ENCODE measurements around the gene ABCC6. TPM values are rescaled to one million over a fixed set of nuclear protein-coding genes. Genes with fewer than 3 reads are reported as not detected.

Gene ABCC6
- total RNA-seq, 4 donors from 2014 or later: 36.2 to 109 (median 49.6) TPM

DNA sequence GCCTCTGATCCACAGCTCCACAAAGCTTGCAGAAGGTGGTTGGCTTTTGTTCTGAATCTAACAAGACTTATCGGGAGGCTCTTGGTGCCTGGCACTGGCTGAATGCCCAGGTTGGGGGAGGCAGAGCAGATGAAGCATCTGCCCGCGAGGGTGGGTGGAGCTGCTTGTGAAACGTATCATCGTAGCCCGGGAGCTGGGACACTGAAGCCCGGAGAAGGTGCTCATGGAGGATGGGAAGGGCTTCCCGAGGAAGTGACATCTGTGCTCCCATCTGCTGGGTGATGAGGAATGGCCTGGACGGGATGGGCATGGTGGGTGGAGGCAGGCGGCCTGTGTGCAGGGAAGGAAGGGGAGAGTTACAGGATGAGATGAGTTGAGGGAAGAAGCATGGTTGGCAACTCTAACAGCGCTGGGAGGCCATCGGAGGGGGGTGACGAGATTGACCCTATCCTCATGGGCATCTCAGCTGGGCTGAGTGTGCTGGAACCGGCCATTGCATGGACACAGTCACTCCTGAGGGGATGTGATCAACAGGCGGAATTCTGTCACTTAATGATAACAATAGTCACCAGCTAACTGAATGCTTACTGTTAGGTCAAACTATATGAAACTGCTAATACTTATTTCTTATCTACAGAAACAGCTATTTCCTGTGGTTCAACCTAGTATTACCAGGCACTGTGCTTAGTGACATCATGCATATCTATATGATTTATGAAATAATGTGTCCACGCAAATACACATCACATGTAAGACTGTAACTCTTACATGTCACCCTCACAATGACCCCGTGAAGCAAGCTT, 102.7 kb downstream of the ABCC6 start:
- Histone ChIP-seq H3K9me3 (no peaks in the 10 kb centered on the region), H3K27me3 (no peaks in the 10 kb centered on the region), H3K4me1 (peaks cover 0 to 10% (median 2%) of the 10 kb centered on the region in 4 donors), H3K36me3 (peaks cover 0 to 21% (median 6%) of the 10 kb centered on the region in 4 donors), H3K4me3 (no peak overlapping the region), H3K27ac (peak overlapping the region; percentile 19 to 63 (median 54))
- DNase-seq: peak; percentile 48
- intact Hi-C loops (cut with DNase I; ENCODE audit: low total_unique reads) (loop anchor here (10.0 kb wide), 2 partner anchors 266 to 346 kb away; partner anchors contain the start of gene MYH11), in situ Hi-C loops (cut with MboI; ENCODE audit: low pct_ligation_motif_present in 1 of 4, low pct_unique_long_range_greater_than_20kb in 1 of 4, low sequenced_read_pairs in 3 of 4) (loop anchor here in 3 of 4 donors (10.0 to 25.0 kb wide), 2 partner anchors 246 to 258 kb away; partner anchors contain the start of gene MYH11 (in 1 of the 3))
- 49 to 61% methylated on average over 2 to 17 of the region's 17 CpGs for WGBS, 2 donors (ENCODE audit: low coverage in 1 of 2)
- TF ChIP-seq POLR2AphosphoS5 (IDR thresholded peaks at IDR 0.05) (peak in 1 of 3 donors; percentile 17), EP300 (IDR thresholded peaks at IDR 0.05; ENCODE audit: low read depth) (no peak)

DNA sequence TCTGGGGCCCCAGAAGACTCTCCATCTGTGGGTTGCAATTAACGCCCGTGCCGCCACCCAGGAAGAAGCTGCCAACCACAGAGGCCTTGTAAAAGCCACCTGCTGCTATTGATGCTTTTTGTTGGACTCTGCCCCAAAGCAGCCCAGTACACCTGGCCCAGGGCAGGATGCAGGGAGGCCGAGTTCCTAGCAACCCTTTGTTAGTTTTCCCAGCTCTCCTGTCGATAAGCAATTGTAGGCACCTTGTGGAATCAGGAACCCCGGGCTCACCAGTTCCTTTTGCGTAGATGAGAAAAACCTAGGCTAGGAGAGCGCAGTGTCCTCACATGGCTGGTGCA, 103.3 kb downstream of the ABCC6 start:
- intact Hi-C loops (cut with DNase I; ENCODE audit: low total_unique reads): loop anchor here (10.0 kb wide), 2 partner anchors 265 to 345 kb away; partner anchors contain the start of gene MYH11
- WGBS, 2 donors (ENCODE audit: low coverage in 1 of 2): 27% methylated on average over 6 of the region's 8 CpGs; no CpG with 5 or more reads in 1 of the 2 donors
- no peaks in the 10 kb centered on the region for H3K27me3 ChIP-seq
- H3K36me3 ChIP-seq: peaks cover 0 to 26% (median 9%) of the 10 kb centered on the region in 4 donors
- no peak overlapping the region for H3K4me3 ChIP-seq
- DNase-seq: peak; percentile 36
- no peaks in the 10 kb centered on the region for H3K9me3 ChIP-seq
- TF ChIP-seq EP300 (IDR thresholded peaks at IDR 0.05; ENCODE audit: low read depth) (no peak), POLR2AphosphoS5 (IDR thresholded peaks at IDR 0.05) (no peak), POLR2A (IDR thresholded peaks at IDR 0.05) (no peak)
- TF ChIP-seq, protein P1, sequence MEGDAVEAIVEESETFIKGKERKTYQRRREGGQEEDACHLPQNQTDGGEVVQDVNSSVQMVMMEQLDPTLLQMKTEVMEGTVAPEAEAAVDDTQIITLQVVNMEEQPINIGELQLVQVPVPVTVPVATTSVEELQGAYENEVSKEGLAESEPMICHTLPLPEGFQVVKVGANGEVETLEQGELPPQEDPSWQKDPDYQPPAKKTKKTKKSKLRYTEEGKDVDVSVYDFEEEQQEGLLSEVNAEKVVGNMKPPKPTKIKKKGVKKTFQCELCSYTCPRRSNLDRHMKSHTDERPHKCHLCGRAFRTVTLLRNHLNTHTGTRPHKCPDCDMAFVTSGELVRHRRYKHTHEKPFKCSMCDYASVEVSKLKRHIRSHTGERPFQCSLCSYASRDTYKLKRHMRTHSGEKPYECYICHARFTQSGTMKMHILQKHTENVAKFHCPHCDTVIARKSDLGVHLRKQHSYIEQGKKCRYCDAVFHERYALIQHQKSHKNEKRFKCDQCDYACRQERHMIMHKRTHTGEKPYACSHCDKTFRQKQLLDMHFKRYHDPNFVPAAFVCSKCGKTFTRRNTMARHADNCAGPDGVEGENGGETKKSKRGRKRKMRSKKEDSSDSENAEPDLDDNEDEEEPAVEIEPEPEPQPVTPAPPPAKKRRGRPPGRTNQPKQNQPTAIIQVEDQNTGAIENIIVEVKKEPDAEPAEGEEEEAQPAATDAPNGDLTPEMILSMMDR (IDR thresholded peaks at IDR 0.05): no peak
- H3K4me1 ChIP-seq: peaks cover 0 to 10% (median 2%) of the 10 kb centered on the region in 4 donors
- in situ Hi-C loops (cut with MboI; ENCODE audit: low pct_ligation_motif_present in 1 of 4, low pct_unique_long_range_greater_than_20kb in 1 of 4, low sequenced_read_pairs in 3 of 4): loop anchor here in 3 of 4 donors (10.0 to 25.0 kb wide), 2 partner anchors 245 to 258 kb away; partner anchors contain the start of gene MYH11 (in 1 of the 3)
- peak overlapping the region; percentile 19 to 63 (median 54) for H3K27ac ChIP-seq

DNA sequence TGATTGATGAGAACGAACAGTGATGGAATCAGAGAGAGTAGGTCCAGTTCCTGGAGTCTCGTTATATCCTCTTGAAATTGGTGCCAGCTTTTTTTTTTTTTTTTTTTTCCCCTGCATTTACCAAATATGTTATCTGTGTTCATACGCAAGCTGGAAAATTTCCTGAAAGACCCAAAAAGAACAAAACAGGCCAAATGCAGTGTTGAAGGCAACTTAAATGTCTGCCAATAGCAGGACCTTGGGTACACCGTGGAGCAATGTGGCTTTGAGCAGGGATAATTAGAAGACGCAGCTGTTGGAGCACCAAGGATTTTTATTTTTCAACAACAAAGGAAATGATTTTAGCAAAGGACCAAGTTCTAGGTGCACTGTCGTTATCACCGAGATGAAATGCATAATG, 105.0 kb downstream of the ABCC6 start:
- intact Hi-C loops (cut with DNase I; ENCODE audit: low total_unique reads) (no loop called here), in situ Hi-C loops (cut with MboI; ENCODE audit: low pct_ligation_motif_present in 1 of 4, low pct_unique_long_range_greater_than_20kb in 1 of 4, low sequenced_read_pairs in 3 of 4) (loop anchor here in 1 of 4 donors (25.0 kb wide), 1 partner anchor 256 kb away; the partner anchor contains the start of gene MYH11)
- H3K27ac ChIP-seq: no peak overlapping the region
- TF ChIP-seq POLR2AphosphoS5 (IDR thresholded peaks at IDR 0.05) (no peak), POLR2A (IDR thresholded peaks at IDR 0.05) (no peak), EP300 (IDR thresholded peaks at IDR 0.05; ENCODE audit: low read depth) (no peak)
- TF ChIP-seq, protein P1 (IDR thresholded peaks at IDR 0.05): no peak
- H3K36me3 ChIP-seq: peaks cover 0 to 34% (median 10%) of the 10 kb centered on the region in 4 donors
- H3K4me3 ChIP-seq: no peak overlapping the region
- H3K4me1 ChIP-seq: peaks cover 0 to 10% (median 2%) of the 10 kb centered on the region in 4 donors
- WGBS, 2 donors (ENCODE audit: low coverage in 1 of 2): 97 to 100% methylated on average over 4 to 7 of the region's 7 CpGs
- no peaks in the 10 kb centered on the region for H3K9me3 ChIP-seq
- DNase-seq: no peak
- H3K27me3 ChIP-seq: no peaks in the 10 kb centered on the region

- Histone ChIP-seq H3K4me1 (peaks cover 0 to 10% (median 2%) of the 10 kb centered on the region in 4 donors), H3K4me3 (no peak overlapping the region), H3K36me3 (peaks cover 0 to 49% (median 18%) of the 10 kb centered on the region in 4 donors), H3K9me3 (no peaks in the 10 kb centered on the region), H3K27me3 (no peaks in the 10 kb centered on the region), H3K27ac (no peak overlapping the region)
- intact Hi-C loops (cut with DNase I; ENCODE audit: low total_unique reads): no loop called here
- DNase-seq: no peak
- TF ChIP-seq POLR2A (IDR thresholded peaks at IDR 0.05): no peak
- TF ChIP-seq, protein P1 (IDR thresholded peaks at IDR 0.05): no peak
- no peak for TF ChIP-seq POLR2AphosphoS5 (IDR thresholded peaks at IDR 0.05)
- TF ChIP-seq EP300 (IDR thresholded peaks at IDR 0.05; ENCODE audit: low read depth): no peak
- in situ Hi-C loops (cut with MboI; ENCODE audit: low pct_ligation_motif_present in 1 of 4, low pct_unique_long_range_greater_than_20kb in 1 of 4, low sequenced_read_pairs in 3 of 4): loop anchor here in 1 of 4 donors (25.0 kb wide), 1 partner anchor 255 kb away; the partner anchor contains the start of gene MYH11
- 97 to 100% methylated on average over 6 to 7 of the region's 7 CpGs for WGBS, 2 donors (ENCODE audit: low coverage in 1 of 2)
Observed at GRCh38 chr16:16116841-16117240, 106.5 kb downstream of the ABCC6 start.
